Spinal cord (tissue), 10 donors: ENCODE data around the gene CUX1. TPM values are rescaled to one million over a fixed set of nuclear protein-coding genes. Genes with fewer than 3 reads are reported as not detected.
"Not testable (repeated sequence)": the region's sequence is repeated elsewhere in the genome, so short reads cannot be mapped to it uniquely, and the experiment has no call there.

Source experiments
- DNase-seq, 6 donors: peaks; one replicate each; pipeline versions ENCODE4 v3.0.0 to v3.0.0-alpha.2; 2013 to 2015; ENCODE audit warnings: low spot score in 6 of 6, low read depth in 4 of 6
- H3K27ac ChIP-seq: one replicate; pipeline ENCODE4 v1.5.1; 2013; ENCODE audit warnings: low read depth, low read length, control low read depth
- H3K27me3 ChIP-seq: one replicate; pipeline ENCODE4 v1.6.1; 2013; ENCODE audit warnings: low read length; ENCODE audit not compliant: control insufficient read depth, insufficient read depth
- H3K36me3 ChIP-seq: one replicate; pipeline ENCODE4 v1.6.1; 2013; ENCODE audit warnings: low read length; ENCODE audit not compliant: control insufficient read depth, insufficient read depth
- H3K4me1 ChIP-seq: one replicate; pipeline ENCODE4 v1.6.1; 2013; ENCODE audit warnings: low read length; ENCODE audit not compliant: control insufficient read depth, insufficient read depth
- H3K4me3 ChIP-seq: one replicate; pipeline ENCODE4 v1.5.1; 2013; ENCODE audit warnings: low read depth, low read length, control low read depth
- H3K9me3 ChIP-seq: one replicate; pipeline ENCODE4 v1.6.1; 2013; ENCODE audit warnings: low read length; ENCODE audit not compliant: control insufficient read depth, insufficient read depth
- WGBS: methylation state at CpG from one replicate; pipeline ENCODE4 v1.1.5; 2013; ENCODE audit warnings: missing lambda C conversion rate; ENCODE audit not compliant: insufficient coverage; 5-methylcytosine and 5-hydroxymethylcytosine counted together
- polyA plus RNA-seq, 2 donors: library from polyadenylated mRNA; unstranded; fragments of 120-200 nt; gene quantifications; one replicate each; pipeline ENCODE4 v1.2.1, GENCODE V29; 2013; ENCODE audit not compliant: insufficient read length in 2 of 2
- total RNA-seq, 2 donors: library from RNA; depleted of rRNA in 1 of 2; stranded (reverse); fragments of 120-200 nt in 1 of 2; fragments of >200 nt in 1 of 2; gene quantifications; one replicate each; pipeline versions ENCODE4 v1.2.3 to v1.2.4, GENCODE V29; 2013 to 2014
- donor health status: healthy.

Gene CUX1
- total and polyA plus RNA-seq, 4 donors = 45.1 to 111 (median 76.1) TPM

DNA sequence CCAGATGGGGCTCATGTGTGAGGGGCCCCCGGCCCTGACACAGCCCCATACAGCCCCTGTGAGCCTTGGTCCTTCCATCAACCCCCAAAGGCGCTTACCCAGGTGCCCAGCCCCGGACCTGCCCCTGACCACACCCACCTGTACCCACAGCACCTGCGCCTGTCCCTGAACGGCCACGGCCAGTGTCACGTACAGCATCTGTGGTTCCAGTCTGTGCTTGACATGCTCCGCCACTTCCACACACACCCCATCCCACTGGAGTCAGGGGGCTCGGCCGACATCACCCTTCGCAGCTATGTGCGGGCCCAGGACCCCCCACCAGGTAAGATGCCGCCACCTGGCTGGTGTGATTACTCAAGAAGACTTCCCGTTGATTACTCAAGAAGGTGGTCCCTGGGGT is 502.8 kb downstream of the CUX1 start:
- H3K27ac ChIP-seq = no peak overlapping the region
- peaks cover 6% of the 10 kb centered on the region for H3K4me1 ChIP-seq
- H3K36me3 ChIP-seq = peaks cover 70% of the 10 kb centered on the region
- H3K9me3 ChIP-seq = no peaks in the 10 kb centered on the region
- DNase-seq = no peak
- 97% methylated on average over 13 of the region's 14 CpGs for WGBS
- no peaks in the 10 kb centered on the region for H3K27me3 ChIP-seq
- no peak overlapping the region for H3K4me3 ChIP-seq

GRCh38 chr7:102320601-102321350 is 503.4 kb downstream of the CUX1 start:
- Histone ChIP-seq H3K27ac (no peak overlapping the region), H3K4me1 (peaks cover 6% of the 10 kb centered on the region), H3K4me3 (no peak overlapping the region), H3K9me3 (no peaks in the 10 kb centered on the region), H3K27me3 (no peaks in the 10 kb centered on the region), H3K36me3 (peaks cover 64% of the 10 kb centered on the region)
- 84% methylated on average over 36 of the region's 37 CpGs for WGBS
- DNase-seq = no peak

DNA sequence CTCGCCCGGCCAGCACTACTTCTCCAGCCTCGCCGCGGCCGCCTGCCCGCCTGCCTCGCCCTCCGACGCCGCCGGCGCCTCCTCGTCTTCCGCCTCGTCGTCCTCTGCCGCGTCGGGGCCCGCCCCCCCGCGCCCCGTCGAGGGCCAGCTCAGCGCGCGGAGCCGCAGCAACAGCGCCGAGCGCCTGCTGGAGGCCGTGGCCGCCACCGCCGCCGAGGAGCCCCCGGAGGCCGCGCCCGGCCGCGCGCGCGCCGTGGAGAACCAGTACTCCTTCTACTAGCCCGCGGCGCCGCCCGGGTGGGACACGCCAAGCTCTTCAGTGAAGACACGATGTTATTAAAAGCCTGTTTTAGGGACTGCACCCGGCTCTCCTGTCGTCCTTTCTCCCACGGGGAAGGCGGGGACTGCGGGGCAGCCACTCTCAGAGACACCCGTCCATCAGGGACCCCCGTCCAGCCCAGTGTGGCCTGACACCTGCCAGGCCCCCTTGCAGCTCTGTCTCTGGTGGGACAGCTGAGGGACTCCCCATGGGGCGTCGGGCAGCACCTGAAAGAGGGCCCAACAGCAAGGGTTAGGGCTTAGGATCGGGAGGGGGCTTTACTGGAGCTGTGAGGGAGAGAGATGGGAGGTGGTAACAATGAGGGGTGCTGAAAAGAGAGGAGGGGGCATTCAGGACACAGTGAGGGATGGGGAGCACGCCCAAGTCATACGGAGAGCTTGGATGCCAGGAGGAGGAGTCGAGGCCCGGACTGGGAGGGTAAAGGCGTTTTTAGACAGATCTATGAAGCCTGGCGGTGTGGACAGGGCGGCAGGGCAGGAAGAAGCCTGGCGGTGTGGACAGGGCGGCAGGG is 504.1 kb downstream of the CUX1 start:
- peaks cover 59% of the 10 kb centered on the region for H3K36me3 ChIP-seq
- WGBS = 43% methylated on average over 73 of the region's 73 CpGs
- H3K4me3 ChIP-seq = no peak overlapping the region
- H3K27me3 ChIP-seq = no peaks in the 10 kb centered on the region
- H3K27ac ChIP-seq = no peak overlapping the region
- no peaks in the 10 kb centered on the region for H3K9me3 ChIP-seq
- DNase-seq = no peak
- peaks cover 7% of the 10 kb centered on the region for H3K4me1 ChIP-seq

DNA sequence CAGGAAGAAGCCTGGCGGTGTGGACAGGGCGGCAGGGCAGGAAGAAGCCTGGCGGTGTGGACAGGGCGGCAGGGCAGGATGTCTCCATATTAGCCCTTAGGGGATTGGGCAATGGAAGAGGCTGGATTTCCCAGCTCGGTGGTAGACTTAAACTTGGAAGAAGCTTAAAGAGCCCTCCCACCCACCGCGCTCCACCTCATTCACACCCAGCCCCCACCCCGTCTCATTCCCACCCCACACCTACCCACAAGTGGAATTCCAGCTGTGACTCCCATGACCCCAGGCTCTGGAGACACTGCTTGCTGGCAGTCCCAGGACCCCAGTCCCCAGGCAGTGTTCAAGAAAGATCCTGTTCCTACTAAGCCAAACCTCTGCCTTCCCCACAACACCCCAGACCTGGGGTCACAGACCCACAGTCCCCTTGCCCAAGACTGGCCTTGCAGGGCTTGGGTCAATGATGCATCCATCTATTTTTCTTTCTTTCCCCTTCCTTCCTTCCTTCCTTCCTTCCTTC is 504.8 kb downstream of the CUX1 start:
- no peak for DNase-seq
- peaks cover 54% of the 10 kb centered on the region for H3K36me3 ChIP-seq

GRCh38 chr7:102323914-102324195 is 506.4 kb downstream of the CUX1 start:
- 93% methylated on average over 4 of the region's 5 CpGs for WGBS
- no peak for DNase-seq
- Histone ChIP-seq H3K4me1 (peaks cover 4% of the 10 kb centered on the region), H3K27me3 (no peaks in the 10 kb centered on the region), H3K36me3 (peaks cover 38% of the 10 kb centered on the region), H3K4me3 (no peak overlapping the region), H3K27ac (no peak overlapping the region), H3K9me3 (no peaks in the 10 kb centered on the region)

More for the DNA sequence above, 504.8 kb downstream of the CUX1 start:
- 93% methylated on average over 5 of the region's 8 CpGs for WGBS
- no peak overlapping the region for H3K4me3 ChIP-seq
- no peaks in the 10 kb centered on the region for H3K9me3 ChIP-seq
- peaks cover 10% of the 10 kb centered on the region for H3K4me1 ChIP-seq
- no peaks in the 10 kb centered on the region for H3K27me3 ChIP-seq
- no peak overlapping the region for H3K27ac ChIP-seq

DNA sequence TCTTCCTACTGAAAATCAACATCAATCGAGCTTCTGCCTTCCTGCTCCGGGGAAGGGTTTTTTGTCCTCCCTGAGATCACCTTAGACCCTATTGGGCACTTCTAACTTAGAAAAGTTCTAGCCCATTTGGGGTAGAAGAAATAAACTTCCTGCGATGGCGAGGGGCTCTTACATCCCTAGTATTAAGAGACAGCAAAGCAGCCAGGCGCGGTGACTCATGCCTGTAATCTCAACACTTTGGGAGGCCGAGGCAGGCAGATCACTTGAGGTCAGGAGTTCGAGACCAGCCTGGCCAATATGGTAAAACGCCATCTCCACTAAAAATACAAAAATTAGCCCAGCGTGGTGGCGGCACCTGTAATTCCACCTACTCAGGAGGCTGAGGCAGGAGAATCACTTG is 507.7 kb downstream of the CUX1 start:
- H3K9me3 ChIP-seq, H3K4me1 ChIP-seq, H3K4me3 ChIP-seq, DNase-seq, H3K27ac ChIP-seq, H3K27me3 ChIP-seq: not testable (repeated sequence)
- H3K36me3 ChIP-seq = peaks cover 25% of the 10 kb centered on the region
- WGBS = 93% methylated on average over 7 of the region's 11 CpGs

GRCh38 chr7:102326157-102326889 is 508.9 kb downstream of the CUX1 start:
- Histone ChIP-seq H3K4me3 (no peak overlapping the region), H3K27ac (no peak overlapping the region), H3K27me3 (no peaks in the 10 kb centered on the region), H3K36me3 (peaks cover 15% of the 10 kb centered on the region), H3K9me3 (no peaks in the 10 kb centered on the region), H3K4me1 (peaks cover 4% of the 10 kb centered on the region)
- DNase-seq = peak in 2 of 6 donors; percentile 33 to 76
- 85% methylated on average over 5 of the region's 11 CpGs for WGBS

- H3K27ac ChIP-seq, H3K27me3 ChIP-seq, H3K36me3 ChIP-seq, H3K4me1 ChIP-seq, H3K4me3 ChIP-seq, H3K9me3 ChIP-seq, DNase-seq: not testable (repeated sequence)
- WGBS = 100% methylated on average over 1 of the region's 6 CpGs
Measured at GRCh38 chr7:102327183-102327582, 509.8 kb downstream of the CUX1 start.

DNA sequence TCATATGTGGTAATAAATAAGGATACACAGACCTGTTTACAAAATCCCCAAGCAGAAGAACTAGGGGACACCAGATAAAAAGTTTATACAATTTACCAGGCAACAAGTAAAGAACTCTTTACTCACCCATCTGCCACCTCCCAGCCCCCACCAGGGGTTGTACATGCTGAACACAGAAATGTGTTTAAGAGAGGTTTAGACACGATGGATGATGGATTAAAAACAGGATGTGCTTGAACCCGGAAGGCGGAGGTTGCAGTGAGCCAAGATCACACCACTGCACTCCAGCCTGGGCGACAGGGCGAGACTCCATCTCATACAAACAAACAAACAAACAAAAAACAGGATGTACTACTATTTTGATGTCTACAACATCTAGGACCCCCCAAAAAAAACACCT is 511.4 kb downstream of the CUX1 start:
- not testable (repeated sequence) for H3K4me1 ChIP-seq, H3K9me3 ChIP-seq, H3K36me3 ChIP-seq, DNase-seq, H3K27ac ChIP-seq, H3K4me3 ChIP-seq, H3K27me3 ChIP-seq
- WGBS = no CpG with 5 or more reads among the region's 5 CpGs
